NCI-H146 (cell line): ENCODE results near the gene MAN1A2.
"Not testable (repeated sequence)": the region's sequence is repeated elsewhere in the genome, so short reads cannot be mapped to it uniquely, and the experiment has no call there.

Experiments
- DNase-seq: peaks from one replicate; lab custom pipeline; 2025; lab: John Stamatoyannopoulos, UW

The MAN1A2 gene

GRCh38 chr1:117398957-117399356 is 31.7 kb downstream of the MAN1A2 start:
- DNase-seq = no peak

GRCh38 chr1:117401761-117402160 is 34.5 kb downstream of the MAN1A2 start:
- DNase-seq = no peak

- DNase-seq = no peak
Observed at GRCh38 chr1:117403597-117403996, 36.3 kb downstream of the MAN1A2 start.

GRCh38 chr1:117405042-117405441 is 37.8 kb downstream of the MAN1A2 start:
- DNase-seq = no peak

GRCh38 chr1:117412472-117412871 is 45.2 kb downstream of the MAN1A2 start:
- DNase-seq = no peak

- no peak for DNase-seq
Observed at GRCh38 chr1:117413412-117413811, 46.2 kb downstream of the MAN1A2 start.

- DNase-seq = no peak
Observed at GRCh38 chr1:117414943-117415342, 47.7 kb downstream of the MAN1A2 start.

GRCh38 chr1:117416004-117416403 is 48.8 kb downstream of the MAN1A2 start:
- DNase-seq = no peak

- peak; percentile 51 for DNase-seq
Observed at GRCh38 chr1:117416546-117417125, 49.4 kb downstream of the MAN1A2 start.

- no peak for DNase-seq
Observed at GRCh38 chr1:117425050-117425734, 57.9 kb downstream of the MAN1A2 start.

GRCh38 chr1:117427297-117427696 is 60.0 kb downstream of the MAN1A2 start:
- no peak for DNase-seq

- no peak for DNase-seq
Observed at GRCh38 chr1:117433943-117434342, 66.7 kb downstream of the MAN1A2 start.

- DNase-seq = no peak
Observed at GRCh38 chr1:117436513-117436912, 69.3 kb downstream of the MAN1A2 start.

- DNase-seq = no peak
Observed at GRCh38 chr1:117447661-117448060, 80.4 kb downstream of the MAN1A2 start.

GRCh38 chr1:117452216-117452615 is 85.0 kb downstream of the MAN1A2 start:
- DNase-seq = no peak

- DNase-seq = no peak
Observed at GRCh38 chr1:117453958-117454357, 86.7 kb downstream of the MAN1A2 start.

- not testable (repeated sequence) for DNase-seq
Observed at GRCh38 chr1:117458410-117458809, 91.2 kb downstream of the MAN1A2 start.

- no peak for DNase-seq
Observed at GRCh38 chr1:117466761-117467160, 99.5 kb downstream of the MAN1A2 start.

- DNase-seq = peak; percentile 1
Observed at GRCh38 chr1:117467336-117467735, 100.1 kb downstream of the MAN1A2 start.

GRCh38 chr1:117473063-117473462 is 105.8 kb downstream of the MAN1A2 start:
- no peak for DNase-seq

GRCh38 chr1:117475495-117475894 is 108.2 kb downstream of the MAN1A2 start:
- DNase-seq = not testable (repeated sequence)

GRCh38 chr1:117479086-117479485 is 111.8 kb downstream of the MAN1A2 start:
- no peak for DNase-seq

- DNase-seq = no peak
Observed at GRCh38 chr1:117481410-117481809, 114.2 kb downstream of the MAN1A2 start.

GRCh38 chr1:117493906-117494305 is 126.7 kb downstream of the MAN1A2 start:
- no peak for DNase-seq
